ENCODE measurements around the gene AGAP3. TPM values are rescaled to one million over a fixed set of nuclear protein-coding genes. Genes with fewer than 3 reads are reported as not detected.
A peak's percentile ranks its signal among the peaks of the same experiment; 100 is the strongest.

Gene AGAP3
- total RNA-seq, 2 donors from 2014 or later: 29.8 to 42.1 TPM

DNA sequence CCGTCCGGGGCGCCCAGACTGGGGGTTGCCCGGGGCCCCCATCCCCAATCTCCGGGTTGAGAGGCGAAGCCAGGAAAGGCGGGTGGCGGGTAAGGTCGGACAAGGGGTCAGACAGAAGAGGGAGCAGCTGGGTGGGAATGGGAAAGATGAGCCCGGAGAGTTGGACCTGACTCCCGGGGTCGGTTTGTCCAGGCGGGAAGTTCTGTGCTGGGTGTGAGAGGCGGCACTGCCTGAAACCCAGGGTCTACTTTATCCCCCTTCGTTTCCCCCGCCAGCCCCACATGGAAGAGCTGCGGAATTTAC lies 26.2 kb upstream of the AGAP3 start:
- peak overlapping the region; percentile 67 to 85 for H3K4me3 ChIP-seq
- no peaks in the 10 kb centered on the region for H3K27me3 ChIP-seq
- no peaks in the 10 kb centered on the region for H3K9me3 ChIP-seq
- H3K4me1 ChIP-seq: peaks cover 0 to 62% of the 10 kb centered on the region in 2 donors
- H3K36me3 ChIP-seq: peaks cover 10% of the 10 kb centered on the region
- DNase-seq (ENCODE audit: low spot score): no peak
- H3K27ac ChIP-seq: peak overlapping the region; percentile 94 to 97
- TF ChIP-seq, protein P1, sequence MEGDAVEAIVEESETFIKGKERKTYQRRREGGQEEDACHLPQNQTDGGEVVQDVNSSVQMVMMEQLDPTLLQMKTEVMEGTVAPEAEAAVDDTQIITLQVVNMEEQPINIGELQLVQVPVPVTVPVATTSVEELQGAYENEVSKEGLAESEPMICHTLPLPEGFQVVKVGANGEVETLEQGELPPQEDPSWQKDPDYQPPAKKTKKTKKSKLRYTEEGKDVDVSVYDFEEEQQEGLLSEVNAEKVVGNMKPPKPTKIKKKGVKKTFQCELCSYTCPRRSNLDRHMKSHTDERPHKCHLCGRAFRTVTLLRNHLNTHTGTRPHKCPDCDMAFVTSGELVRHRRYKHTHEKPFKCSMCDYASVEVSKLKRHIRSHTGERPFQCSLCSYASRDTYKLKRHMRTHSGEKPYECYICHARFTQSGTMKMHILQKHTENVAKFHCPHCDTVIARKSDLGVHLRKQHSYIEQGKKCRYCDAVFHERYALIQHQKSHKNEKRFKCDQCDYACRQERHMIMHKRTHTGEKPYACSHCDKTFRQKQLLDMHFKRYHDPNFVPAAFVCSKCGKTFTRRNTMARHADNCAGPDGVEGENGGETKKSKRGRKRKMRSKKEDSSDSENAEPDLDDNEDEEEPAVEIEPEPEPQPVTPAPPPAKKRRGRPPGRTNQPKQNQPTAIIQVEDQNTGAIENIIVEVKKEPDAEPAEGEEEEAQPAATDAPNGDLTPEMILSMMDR (IDR thresholded peaks at IDR 0.05): peak in 1 of 2 donors; percentile 4

DNA sequence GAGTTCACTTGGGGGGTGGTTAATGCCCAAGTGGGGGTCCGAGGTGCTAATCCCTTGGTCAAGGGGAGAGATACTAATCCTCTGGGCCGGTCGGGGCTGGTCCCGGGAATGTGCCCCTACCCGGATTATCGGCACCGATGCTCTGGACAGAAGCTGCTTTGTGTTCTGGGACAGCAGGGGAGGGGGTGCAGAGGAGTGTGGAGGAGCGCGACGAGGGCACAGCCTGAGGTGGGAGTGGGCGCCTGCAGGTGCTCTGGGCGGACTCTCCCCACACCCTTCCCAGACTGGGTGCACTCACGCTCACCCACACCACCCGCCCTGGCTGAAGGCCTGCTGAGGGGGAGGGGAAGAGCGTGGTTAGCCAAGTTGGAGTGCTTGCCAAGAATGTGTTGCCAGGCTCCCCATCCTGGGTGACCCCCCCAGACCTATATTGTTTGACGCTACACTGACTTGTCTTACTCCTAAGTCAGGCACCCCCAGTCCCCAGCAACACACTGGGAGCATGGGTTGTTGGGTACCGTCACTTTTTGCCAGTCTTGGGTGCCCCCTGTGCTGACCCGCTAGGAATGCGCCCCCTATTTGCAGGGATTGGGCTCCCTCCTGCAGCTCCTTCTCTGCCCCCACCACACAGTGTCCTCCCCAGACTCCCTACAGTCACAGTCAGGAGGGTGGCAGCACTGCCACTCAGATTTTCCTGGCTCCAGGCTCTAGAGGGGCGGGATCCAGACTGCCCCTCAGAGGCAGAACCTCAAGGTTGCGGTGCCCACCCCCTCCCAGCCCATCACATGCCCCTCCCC lies 25.7 kb upstream of the AGAP3 start:
- DNase-seq (ENCODE audit: low spot score): no peak
- H3K4me3 ChIP-seq: peak overlapping the region; percentile 67 to 85
- H3K27me3 ChIP-seq: no peaks in the 10 kb centered on the region
- TF ChIP-seq, protein P1 (IDR thresholded peaks at IDR 0.05): peak in 1 of 2 donors; percentile 25
- peaks cover 0 to 62% of the 10 kb centered on the region in 2 donors for H3K4me1 ChIP-seq
- H3K27ac ChIP-seq: peak overlapping the region; percentile 94 to 97
- no peaks in the 10 kb centered on the region for H3K9me3 ChIP-seq
- H3K36me3 ChIP-seq: peaks cover 16% of the 10 kb centered on the region

DNA sequence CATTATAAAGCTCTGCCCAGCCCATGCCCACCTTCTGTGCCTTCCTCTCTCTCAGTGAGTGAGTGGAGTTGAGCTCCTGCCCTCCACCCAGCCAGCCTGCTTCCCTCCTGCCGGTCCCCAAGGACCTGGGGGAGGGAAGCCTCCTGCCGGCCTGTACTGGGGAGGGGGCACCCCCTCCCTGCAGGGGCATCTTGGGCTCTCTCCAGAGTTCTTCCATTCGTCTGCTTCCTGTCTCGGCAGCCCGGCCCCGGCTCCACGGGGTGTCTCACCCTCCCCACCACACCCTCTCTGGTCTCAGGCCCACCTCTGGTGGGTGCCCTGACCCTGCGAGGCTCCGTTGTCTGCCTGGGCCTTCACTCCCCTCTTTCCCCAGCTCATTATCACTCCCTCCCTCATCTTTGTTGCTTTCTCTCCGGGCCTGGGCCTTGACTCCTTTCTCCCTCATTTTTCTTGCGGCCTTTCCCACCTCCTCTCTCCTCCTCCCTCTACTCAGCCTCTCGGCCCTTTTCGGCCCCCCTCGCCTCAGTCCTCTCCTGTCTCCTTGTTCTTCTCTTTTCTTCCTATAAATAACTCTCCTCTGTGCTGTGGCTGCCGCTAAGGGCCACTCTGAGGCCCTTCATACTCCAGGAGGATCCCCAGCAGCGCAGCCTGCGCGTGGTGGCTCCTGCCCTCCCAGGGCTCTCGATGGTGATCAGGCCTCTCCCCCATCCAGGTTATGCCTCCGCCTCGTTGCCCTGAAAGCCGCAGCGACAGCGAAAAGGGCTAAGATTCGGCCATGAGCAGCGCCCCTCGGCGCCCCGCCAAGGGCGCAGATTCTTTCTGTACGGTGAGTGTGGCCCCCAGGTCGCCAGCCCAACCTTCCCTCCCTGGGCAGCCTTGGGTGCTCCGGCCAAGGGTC lies 24.8 kb upstream of the AGAP3 start:
- H3K4me3 ChIP-seq: peak overlapping the region in 1 of 2 donors; percentile 85
- peaks cover 0 to 62% of the 10 kb centered on the region in 2 donors for H3K4me1 ChIP-seq
- H3K27ac ChIP-seq: peak overlapping the region; percentile 94 to 97
- no peaks in the 10 kb centered on the region for H3K27me3 ChIP-seq
- TF ChIP-seq, protein P1 (IDR thresholded peaks at IDR 0.05): no peak
- H3K9me3 ChIP-seq: no peaks in the 10 kb centered on the region
- DNase-seq (ENCODE audit: low spot score): no peak
- peaks cover 24% of the 10 kb centered on the region for H3K36me3 ChIP-seq

DNA sequence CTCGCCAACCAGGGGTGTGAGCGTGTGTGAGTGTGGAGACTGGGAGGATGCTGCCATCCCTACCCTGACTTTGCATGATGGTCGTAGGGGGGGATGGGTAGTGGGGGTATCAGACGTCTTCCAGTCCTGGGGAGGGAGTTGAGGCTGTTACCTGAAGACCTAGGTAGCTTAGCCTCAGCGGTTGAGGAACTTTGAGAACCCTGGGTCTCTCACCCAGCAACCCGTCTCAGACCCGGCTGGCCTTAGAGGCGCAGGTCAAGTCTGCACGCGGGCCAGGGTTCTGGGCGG lies 24.2 kb upstream of the AGAP3 start:
- Histone ChIP-seq H3K27ac (peak overlapping the region; percentile 94 to 97), H3K9me3 (no peaks in the 10 kb centered on the region)

DNA sequence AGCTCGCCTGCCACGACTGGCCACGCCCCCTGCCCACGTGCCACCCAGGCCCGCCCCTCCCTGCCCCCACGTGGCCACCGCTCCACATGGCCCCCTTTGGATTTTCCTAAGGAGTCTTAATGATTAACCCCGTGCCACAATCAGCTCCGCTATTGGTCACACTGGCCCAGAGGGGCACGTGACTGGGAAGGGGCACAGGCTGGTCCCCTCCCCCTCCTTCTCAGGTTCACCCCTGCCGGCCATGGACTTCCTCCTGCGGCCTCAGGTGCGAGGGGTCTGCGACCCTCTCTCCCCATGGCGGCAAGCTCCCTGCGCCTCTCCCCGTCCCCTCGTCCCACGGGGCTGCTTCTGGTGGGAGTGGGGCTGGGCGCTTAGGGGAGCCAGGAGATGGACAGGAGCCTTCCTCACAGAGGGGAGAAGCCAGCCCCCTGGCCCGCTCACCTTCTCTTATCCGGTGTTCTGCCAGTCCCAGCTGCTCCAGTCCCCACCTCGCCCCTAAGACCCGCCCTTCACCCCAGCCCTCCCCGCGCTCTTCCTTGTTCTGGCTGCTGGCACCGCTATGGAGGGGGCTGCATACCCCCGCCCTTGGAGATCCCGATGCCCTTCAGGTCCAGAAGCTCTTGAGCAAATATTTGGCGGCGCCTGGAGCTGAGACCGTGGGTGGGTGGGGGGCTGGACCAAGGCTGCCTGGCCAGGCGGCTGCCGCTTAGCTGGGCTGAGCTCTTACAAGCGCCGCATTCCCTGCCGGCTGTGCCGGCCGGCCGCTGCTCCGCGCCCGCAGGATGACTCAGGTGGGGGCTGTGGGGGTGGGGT lies 23.7 kb upstream of the AGAP3 start:
- H3K9me3 ChIP-seq: no peaks in the 10 kb centered on the region
- peak overlapping the region in 1 of 2 donors; percentile 26 for H3K4me3 ChIP-seq
- peak overlapping the region; percentile 94 to 97 for H3K27ac ChIP-seq
- H3K27me3 ChIP-seq: no peaks in the 10 kb centered on the region
- TF ChIP-seq, protein P1 (IDR thresholded peaks at IDR 0.05): no peak
- no peak for DNase-seq (ENCODE audit: low spot score)
- peaks cover 0 to 51% of the 10 kb centered on the region in 2 donors for H3K4me1 ChIP-seq
- H3K36me3 ChIP-seq: peaks cover 35% of the 10 kb centered on the region

More for the DNA sequence above, 24.2 kb upstream of the AGAP3 start:
- TF ChIP-seq, protein P1 (IDR thresholded peaks at IDR 0.05): no peak
- DNase-seq (ENCODE audit: low spot score): no peak
- Histone ChIP-seq H3K4me3 (no peak overlapping the region), H3K36me3 (peaks cover 30% of the 10 kb centered on the region), H3K4me1 (peaks cover 0 to 56% of the 10 kb centered on the region in 2 donors), H3K27me3 (no peaks in the 10 kb centered on the region)

Measured in right atrium auricular region (tissue), 2 donors.